Measurements from ENCODE around the gene VAX1. TPM values are rescaled to one million over a fixed set of nuclear protein-coding genes. Genes with fewer than 3 reads are reported as not detected.
A peak's percentile ranks its signal among the peaks of the same experiment; 100 is the strongest.

Gene VAX1
- total RNA-seq, 1 experiment from 2014 or later, result 74.4 TPM

- Histone ChIP-seq H3K27me3 (replicated peaks; ENCODE audit: insufficient read depth, low read depth, low read length, poor library complexity) (no peaks in the 10 kb centered on the region), H3K9me3 (ENCODE audit: low read depth, low read length, poor library complexity, severe bottlenecking) (peaks cover 6% of the 10 kb centered on the region), H3K27ac (ENCODE audit: low read depth, low read length, poor library complexity, severe bottlenecking) (no peak overlapping the region), H3K36me3 (ENCODE audit: insufficient read depth, low read length, poor library complexity, severe bottlenecking) (peaks cover 13% of the 10 kb centered on the region), H3K4me3 (ENCODE audit: low read depth, low read length, poor library complexity, severe bottlenecking) (no peak overlapping the region), H3K4me1 (ENCODE audit: insufficient read depth, low read length, poor library complexity, severe bottlenecking) (peaks cover 21% of the 10 kb centered on the region)
- CTCF ChIA-PET, result no interaction called here
- POLR2A ChIA-PET (ENCODE audit: low non-redundant PET), result no interaction called here
- no peak for TF ChIP-seq EZH2 (IDR thresholded peaks at IDR 0.05; ENCODE audit: borderline replicate concordance, low read depth, low read length, poor library complexity, severe bottlenecking)
- no peak for DNase-seq (ENCODE audit: low spot score)
- intact Hi-C loops (cut with micrococcal nuclease; ENCODE audit: unreplicated experiment), result no loop called here
- no TSS peak for BruUV-seq (replicated peaks)
Observed at GRCh38 chr10:117140525-117140902, 2.4 kb upstream of the VAX1 start.

GRCh38 chr10:117139581-117140524 lies 1.8 kb upstream of the VAX1 start:
- intact Hi-C loops (cut with micrococcal nuclease; ENCODE audit: unreplicated experiment), result loop anchor here (2.0 kb wide), 1 partner anchor 23 kb away; no protein-coding TSS in a partner anchor
- H3K9me3 ChIP-seq (ENCODE audit: low read depth, low read length, poor library complexity, severe bottlenecking), result peaks cover 1% of the 10 kb centered on the region
- DNase-seq (ENCODE audit: low spot score), result no peak
- TF ChIP-seq CTCF (conservative IDR thresholded peaks at IDR 0.05; ENCODE audit: low read depth, low read length), result no peak
- TF ChIP-seq EZH2 (IDR thresholded peaks at IDR 0.05; ENCODE audit: borderline replicate concordance, low read depth, low read length, poor library complexity, severe bottlenecking), result no peak
- ChIA-PET CTCF (no interaction called here), POLR2A (ENCODE audit: low non-redundant PET) (no interaction called here)
- no peak overlapping the region for H3K27ac ChIP-seq (ENCODE audit: low read depth, low read length, poor library complexity, severe bottlenecking)
- no TSS peak for BruUV-seq (replicated peaks)
- peaks cover 27% of the 10 kb centered on the region for H3K4me1 ChIP-seq (ENCODE audit: insufficient read depth, low read length, poor library complexity, severe bottlenecking)
- H3K27me3 ChIP-seq (replicated peaks; ENCODE audit: insufficient read depth, low read depth, low read length, poor library complexity), result no peaks in the 10 kb centered on the region
- H3K4me3 ChIP-seq (ENCODE audit: low read depth, low read length, poor library complexity, severe bottlenecking), result no peak overlapping the region
- peaks cover 20% of the 10 kb centered on the region for H3K36me3 ChIP-seq (ENCODE audit: insufficient read depth, low read length, poor library complexity, severe bottlenecking)

GRCh38 chr10:117138838-117139580 lies 939 bp upstream of the VAX1 start:
- peak overlapping the region; percentile 100 for H3K27ac ChIP-seq (ENCODE audit: low read depth, low read length, poor library complexity, severe bottlenecking)
- no TSS peak for BruUV-seq (replicated peaks)

More at GRCh38 chr10:117138838-117139580, 939 bp upstream of the VAX1 start:
- intact Hi-C loops (cut with micrococcal nuclease; ENCODE audit: unreplicated experiment), result loop anchor here (2.0 kb wide), 1 partner anchor 24 kb away; no protein-coding TSS in a partner anchor
- Histone ChIP-seq H3K36me3 (ENCODE audit: insufficient read depth, low read length, poor library complexity, severe bottlenecking) (peaks cover 21% of the 10 kb centered on the region), H3K27me3 (replicated peaks; ENCODE audit: insufficient read depth, low read depth, low read length, poor library complexity) (no peaks in the 10 kb centered on the region), H3K9me3 (ENCODE audit: low read depth, low read length, poor library complexity, severe bottlenecking) (no peaks in the 10 kb centered on the region), H3K4me3 (ENCODE audit: low read depth, low read length, poor library complexity, severe bottlenecking) (peak overlapping the region; percentile 97), H3K4me1 (ENCODE audit: insufficient read depth, low read length, poor library complexity, severe bottlenecking) (peaks cover 34% of the 10 kb centered on the region)
- TF ChIP-seq CTCF (conservative IDR thresholded peaks at IDR 0.05; ENCODE audit: low read depth, low read length) (no peak), EZH2 (IDR thresholded peaks at IDR 0.05; ENCODE audit: borderline replicate concordance, low read depth, low read length, poor library complexity, severe bottlenecking) (no peak)
- DNase-seq (ENCODE audit: low spot score), result peak; percentile 71
- ChIA-PET CTCF (interaction anchor here (0.6 kb wide), 2 partner anchors 31 to 302 kb away, joined by 4 read pairs; no protein-coding TSS in a partner anchor), POLR2A (ENCODE audit: low non-redundant PET) (interaction anchor here (0.6 kb wide), 1 partner anchor 62 kb away, joined by 5 read pairs; no protein-coding TSS in a partner anchor)

All from A673 (cell line).